Cerebellar cortex (tissue), 1 donor: ENCODE data around the gene SLC12A5.
A peak's percentile ranks its signal among the peaks of the same experiment; 100 is the strongest.

Experiments
- DNase-seq: peaks from one replicate; pipeline ENCODE4 v3.0.0-alpha.2; 2015; ENCODE audit warnings: low spot score

Gene SLC12A5

GRCh38 chr20:46028110-46028509 lies 905 bp upstream of the SLC12A5 start:
- DNase-seq: no peak

- DNase-seq: no peak
Observed at GRCh38 chr20:46030284-46031013, 1.4 kb downstream of the SLC12A5 start.

- DNase-seq: no peak
Observed at GRCh38 chr20:46031014-46031569, 2.1 kb downstream of the SLC12A5 start.

- peak; percentile 82 for DNase-seq
Observed at GRCh38 chr20:46031701-46032254, 2.8 kb downstream of the SLC12A5 start.

GRCh38 chr20:46034039-46034438 lies 5.0 kb downstream of the SLC12A5 start:
- DNase-seq: no peak

GRCh38 chr20:46035253-46035652 lies 6.2 kb downstream of the SLC12A5 start:
- no peak for DNase-seq

GRCh38 chr20:46035713-46036112 lies 6.7 kb downstream of the SLC12A5 start:
- DNase-seq: no peak

GRCh38 chr20:46036370-46036769 lies 7.4 kb downstream of the SLC12A5 start:
- DNase-seq: peak; percentile 48

GRCh38 chr20:46037036-46037435 lies 8.0 kb downstream of the SLC12A5 start:
- no peak for DNase-seq

GRCh38 chr20:46040902-46041535 lies 12.0 kb downstream of the SLC12A5 start:
- no peak for DNase-seq

- no peak for DNase-seq
Observed at GRCh38 chr20:46043556-46043955, 14.5 kb downstream of the SLC12A5 start.

- no peak for DNase-seq
Observed at GRCh38 chr20:46044896-46045295, 15.9 kb downstream of the SLC12A5 start.

- DNase-seq: no peak
Observed at GRCh38 chr20:46046588-46047310, 17.7 kb downstream of the SLC12A5 start.

GRCh38 chr20:46047821-46048220 lies 18.8 kb downstream of the SLC12A5 start:
- DNase-seq: no peak

GRCh38 chr20:46049190-46049589 lies 20.2 kb downstream of the SLC12A5 start:
- DNase-seq: no peak

- no peak for DNase-seq
Observed at GRCh38 chr20:46049815-46050214, 20.8 kb downstream of the SLC12A5 start.

GRCh38 chr20:46050444-46050843 lies 21.4 kb downstream of the SLC12A5 start:
- DNase-seq: no peak

GRCh38 chr20:46050885-46051284 lies 21.9 kb downstream of the SLC12A5 start:
- no peak for DNase-seq

- DNase-seq: peak; percentile 41
Observed at GRCh38 chr20:46051556-46052308, 22.7 kb downstream of the SLC12A5 start.

GRCh38 chr20:46053416-46053815 lies 24.4 kb downstream of the SLC12A5 start:
- DNase-seq: no peak

- no peak for DNase-seq
Observed at GRCh38 chr20:46054606-46055005, 25.6 kb downstream of the SLC12A5 start.

GRCh38 chr20:46055269-46055668 lies 26.3 kb downstream of the SLC12A5 start:
- no peak for DNase-seq
